GM12878 (cell line): Measurements from ENCODE around the gene ITPKB. TPM values are rescaled to one million over a fixed set of nuclear protein-coding genes. Genes with fewer than 3 reads are reported as not detected.
A peak's percentile ranks its signal among the peaks of the same experiment; 100 is the strongest.

Experiments
- ASH2L ChIP-seq: fragments of 300-600, 200-600 bp; sonication (generic); IDR thresholded peaks from 2 replicates; pipeline ENCODE4 v1.6.1; 2017; ENCODE audit warnings: low read depth, mild to moderate bottlenecking, borderline replicate concordance
- BMI1 ChIP-seq: fragments of 450-650 bp; IDR thresholded peaks from 2 replicates; pipeline ENCODE4 v1.6.1; 2016; ENCODE audit warnings: mild to moderate bottlenecking, moderate library complexity, borderline replicate concordance
- E4F1 ChIP-seq: fragments of 450-650 bp; IDR thresholded peaks from 2 replicates; pipeline ENCODE4 v1.6.1; 2018; ENCODE audit warnings: borderline replicate concordance, mild to moderate bottlenecking; ENCODE audit not compliant: partially characterized antibody
- ETV6 ChIP-seq, 2 experiments: fragments of 450-650 bp in 1 of 2; IDR thresholded peaks in 1 of 2; conservative IDR thresholded peaks in 1 of 2; 2 replicates each; pipeline ENCODE4 v1.6.1; 2014; ENCODE audit warnings: antibody characterized with exemption in 1 of 2, borderline replicate concordance in 1 of 2, low read depth in 1 of 2, mild to moderate bottlenecking in 1 of 2, moderate library complexity in 1 of 2
- KDM1A ChIP-seq: fragments of 200-600 bp; sonication (generic); IDR thresholded peaks from 2 replicates; pipeline ENCODE4 v1.6.1; 2016; ENCODE audit warnings: borderline replicate concordance
- LARP7 ChIP-seq: fragments of 450-650 bp; IDR thresholded peaks from 2 replicates; pipeline ENCODE4 v1.6.1; 2017; ENCODE audit warnings: mild to moderate bottlenecking
- NBN ChIP-seq: fragments of 450-650 bp; IDR thresholded peaks from 2 replicates; pipeline ENCODE4 v1.6.1; 2016
- NFYA ChIP-seq: IDR thresholded peaks from 2 replicates; pipeline ENCODE4 v1.6.1; 2011; ENCODE audit warnings: low read depth, mild to moderate bottlenecking, low read length, improper control_type of control experiment, borderline replicate concordance
- NR2C2 ChIP-seq: IDR thresholded peaks from 2 replicates; pipeline ENCODE4 v1.6.1; 2011; ENCODE audit warnings: borderline replicate concordance, low read depth; ENCODE audit not compliant: control insufficient read depth, insufficient read length
- POLR2A ChIP-seq: IDR thresholded peaks from 2 replicates; pipeline ENCODE4 v1.6.1; 2011; ENCODE audit warnings: low read depth, mild to moderate bottlenecking, low read length
- SMC3 ChIP-seq: IDR thresholded peaks from 2 replicates; pipeline ENCODE4 v1.6.1; 2011; ENCODE audit warnings: low read length, improper control_type of control experiment, borderline replicate concordance
- WRNIP1 ChIP-seq: IDR thresholded peaks from 2 replicates; pipeline ENCODE4 v1.6.1; 2011; ENCODE audit warnings: low read depth, low read length, improper control_type of control experiment, borderline replicate concordance
- ZBED1 ChIP-seq: IDR thresholded peaks from 2 replicates; pipeline ENCODE4 v1.6.1; 2016; ENCODE audit warnings: borderline replicate concordance
- ZBTB11 ChIP-seq: fragments of 450-650 bp; formaldehyde crosslinking; IDR thresholded peaks from 2 replicates; pipeline ENCODE4 v1.5.0; 2022; ENCODE audit warnings: mild to moderate bottlenecking, missing genetic modification characterization
- ZBTB40 ChIP-seq: fragments of 450-650 bp; IDR thresholded peaks from 2 replicates; pipeline ENCODE4 v1.6.1; 2016; ENCODE audit warnings: mild to moderate bottlenecking, moderate library complexity, borderline replicate concordance
- ZNF384 ChIP-seq: IDR thresholded peaks from 2 replicates; pipeline ENCODE4 v1.6.1; 2012; ENCODE audit warnings: low read depth, mild to moderate bottlenecking, low read length, improper control_type of control experiment, borderline replicate concordance
- ZNF622 ChIP-seq: fragments of 450-650 bp; IDR thresholded peaks from 2 replicates; pipeline ENCODE4 v1.6.1; 2017; ENCODE audit warnings: mild to moderate bottlenecking, inconsistent platforms
- polyA plus RNA-seq, 11 experiments: library from polyadenylated mRNA; depleted of rRNA in 4 of 11; unstranded in 6 of 11; stranded (reverse) in 5 of 11; fragments of >200 nt; fragmentation: Nextera tagmentation in 4 of 11; fragmentation: Illumina TruSeq in 1 of 11; extraction: Ambion mirVana in 4 of 11; extraction: Trizol in 1 of 11; gene quantifications; 1 replicate in 1 of 11; 2 replicates in 10 of 11; pipeline versions ENCODE4 v1.2.1 to v1.2.3, GENCODE V29; 2011 to 2016; ENCODE audit warnings: inconsistent platforms in 2 of 11, missing spikeins in 2 of 11, low read depth in 1 of 11
- total RNA-seq, 4 experiments: library from RNA; depleted of rRNA in 3 of 4; stranded (reverse); fragments of >200 nt in 3 of 4; fragmentation: Illumina TruSeq in 1 of 4; extraction: Trizol in 1 of 4; gene quantifications; 2 replicates each; pipeline versions ENCODE4 v1.2.1 to v1.2.3, GENCODE V29; 2013 to 2021

ITPKB gene
- total and polyA plus RNA-seq, 10 of the 15 experiments (the other 5 are each of a cell fraction or from before 2014, with no cell fraction given): 1.3 to 38.7 (median 12.9) TPM

- TF ChIP-seq BMI1: peak; percentile 69; the same call in 1 of the 2 replicates
- TF ChIP-seq NR2C2: no peak
- no peak for TF ChIP-seq ASH2L
- no peak for TF ChIP-seq KDM1A
- TF ChIP-seq ZBTB40: no peak; the same call in 1 of the 2 replicates
- TF ChIP-seq ZBTB11 (CRISPR knock-in tag): no peak
- peak; percentile 32; the same call in 1 of the 2 replicates for TF ChIP-seq SMC3
- no peak for TF ChIP-seq POLR2A
- TF ChIP-seq ZBED1: peak; percentile 99
- no peak for TF ChIP-seq NFYA
- no peak for TF ChIP-seq ZNF622
- TF ChIP-seq ZNF384: peak; percentile 6; the same call in 1 of the 2 replicates
- peak in 1 of 2 experiments; percentile 97; a peak in 2 of 4 replicates for TF ChIP-seq ETV6 (conservative IDR thresholded peaks at IDR 0.05 in 1 of 2, IDR thresholded peaks at IDR 0.05 in 1 of 2; ENCODE audit: borderline replicate concordance in 1 of 2, low read depth in 1 of 2)
- TF ChIP-seq E4F1: no peak
- peak; percentile 71; the same call in 1 of the 2 replicates for TF ChIP-seq LARP7
- TF ChIP-seq NBN: peak; percentile 98
- 0 out of 2 replicates have a peak, but pooled peaks have one; percentile 28 for TF ChIP-seq WRNIP1
These were observed 76.3 kb downstream of the ITPKB start (continued) for GRCh38 chr1:226662642-226663326.
